ENCODE data around the gene SEC14L2.
"Not testable (repeated sequence)": the region's sequence is repeated elsewhere in the genome, so short reads cannot be mapped to it uniquely, and the experiment has no call there.

Gene SEC14L2

GRCh38 chr22:30452861-30453260, 56.0 kb downstream of the SEC14L2 start:
- in situ Hi-C loops (cut with HindIII; ENCODE audit: low sequenced_read_pairs): no loop called here

DNA sequence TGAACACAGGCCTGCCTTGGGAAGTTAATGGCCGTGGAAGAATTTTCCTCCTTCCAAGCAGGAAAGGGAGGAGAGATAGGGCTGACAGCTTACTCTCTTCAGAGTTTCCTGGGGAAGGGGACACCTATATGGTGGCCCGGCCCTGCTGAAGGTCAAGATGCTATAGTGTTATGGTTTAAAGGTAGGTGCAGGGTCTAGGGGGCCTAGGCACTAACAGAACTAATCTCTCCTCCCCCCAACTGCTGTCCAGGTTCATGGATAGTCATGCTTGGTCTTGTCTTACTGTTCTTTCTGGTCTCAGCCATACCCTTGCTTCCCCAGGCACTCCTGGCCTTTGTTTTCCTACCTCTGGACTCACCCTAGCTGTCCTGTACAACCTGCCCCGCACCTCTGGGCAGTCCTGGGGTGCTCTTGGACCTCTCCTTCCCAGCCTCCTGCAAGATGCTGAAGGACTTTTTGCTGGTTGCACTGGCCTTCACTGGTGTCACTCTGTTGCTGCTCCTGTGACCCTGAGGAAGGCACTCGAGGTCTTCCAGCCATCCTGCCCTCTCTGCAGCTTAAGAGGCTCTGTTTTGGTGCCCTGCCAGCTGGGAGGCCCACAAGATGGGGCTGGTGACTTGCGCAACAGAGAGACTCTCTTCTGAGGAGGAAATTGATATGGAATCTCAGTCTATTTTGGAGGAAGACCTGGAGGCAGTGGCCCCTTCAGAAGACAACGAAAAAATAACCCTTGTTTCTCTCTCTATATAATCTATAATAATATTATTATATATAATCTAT, 57.1 kb downstream of the SEC14L2 start:
- in situ Hi-C loops (cut with HindIII; ENCODE audit: low sequenced_read_pairs): no loop called here

- in situ Hi-C loops (cut with HindIII; ENCODE audit: low sequenced_read_pairs): no loop called here
These were observed 58.4 kb downstream of the SEC14L2 start for GRCh38 chr22:30455075-30455840.

GRCh38 chr22:30457981-30458380, 61.2 kb downstream of the SEC14L2 start:
- in situ Hi-C loops (cut with HindIII; ENCODE audit: low sequenced_read_pairs): no loop called here

DNA sequence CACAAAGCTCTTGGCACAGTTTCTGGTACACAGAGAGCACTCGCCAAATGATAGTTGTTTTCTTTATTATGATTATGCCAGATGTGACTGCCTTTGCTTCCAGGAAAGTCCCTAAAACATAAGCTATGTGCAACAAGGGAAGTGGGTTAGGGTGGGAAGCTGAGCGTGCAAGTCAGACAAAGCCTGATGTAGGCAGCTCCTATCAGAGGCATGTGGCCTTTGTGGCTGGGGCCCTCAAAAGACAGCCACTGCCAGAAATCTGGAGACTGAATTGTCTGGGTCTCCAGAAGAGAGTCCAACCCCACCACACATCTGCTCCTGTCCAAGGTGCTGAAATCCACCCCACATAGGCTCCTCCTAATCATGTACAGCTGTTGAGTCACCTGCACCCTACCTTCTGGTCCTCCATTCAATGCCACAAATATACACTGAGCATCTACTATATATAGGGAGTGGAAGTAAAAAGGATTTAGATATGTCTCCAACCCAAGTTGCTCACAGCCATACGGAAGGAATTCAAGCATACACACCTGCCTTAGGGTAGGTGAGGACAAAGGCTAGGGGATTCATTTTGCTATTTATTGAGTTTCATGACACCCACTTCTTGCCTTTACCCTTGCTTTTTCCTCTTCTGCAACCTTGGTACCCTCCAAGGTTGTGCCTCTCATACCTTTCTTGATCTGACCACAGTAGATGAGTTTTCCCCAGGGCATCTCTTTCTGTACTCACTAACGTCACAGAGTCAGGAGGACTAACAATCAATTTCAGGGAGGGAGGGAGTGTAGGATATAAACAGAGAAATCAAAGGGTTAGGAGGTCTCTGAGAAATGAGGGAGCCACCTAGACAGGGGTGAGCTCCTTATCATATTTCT, 62.6 kb downstream of the SEC14L2 start:
- in situ Hi-C loops (cut with HindIII; ENCODE audit: low sequenced_read_pairs): no loop called here

DNA sequence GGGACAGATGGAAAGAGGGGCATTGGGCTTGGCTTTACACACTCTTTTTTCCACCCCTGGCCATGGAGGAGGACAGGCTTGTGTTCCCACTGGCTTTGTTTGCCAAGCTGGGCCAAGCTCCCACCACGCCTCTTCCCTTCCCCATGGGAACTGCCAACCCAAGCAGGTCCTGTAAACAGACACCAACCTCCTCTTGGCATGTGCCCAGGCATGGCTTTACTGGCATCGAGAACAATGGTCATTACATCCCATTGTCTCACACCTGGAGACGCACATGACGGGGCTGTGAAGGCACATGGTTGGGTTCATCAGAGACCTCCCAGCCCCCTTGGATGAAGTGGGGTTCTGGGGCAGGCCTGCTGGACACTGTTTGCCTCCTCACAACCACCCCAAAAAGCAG, 63.3 kb downstream of the SEC14L2 start:
- in situ Hi-C loops (cut with HindIII; ENCODE audit: low sequenced_read_pairs): no loop called here

DNA sequence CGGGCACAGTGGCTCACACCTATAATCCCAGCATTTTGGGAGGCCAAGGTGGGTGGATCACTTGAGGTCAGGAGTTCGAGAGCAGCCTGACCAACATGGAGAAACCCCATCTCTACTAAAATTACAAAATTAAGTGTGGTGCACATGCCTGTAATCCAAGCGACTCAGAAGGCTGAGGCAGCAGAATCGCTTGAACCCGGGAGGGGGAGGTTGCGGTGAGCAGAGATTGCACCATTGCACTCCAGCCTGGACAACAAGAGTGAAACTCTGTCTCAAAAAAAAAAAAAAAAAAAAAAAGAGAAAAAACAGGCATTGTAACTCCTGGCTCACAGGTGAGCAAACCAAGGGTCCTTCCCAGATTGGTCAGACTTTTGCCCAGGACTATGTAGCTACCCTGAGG, 63.7 kb downstream of the SEC14L2 start:
- in situ Hi-C loops (cut with HindIII; ENCODE audit: low sequenced_read_pairs): not testable (repeated sequence)

DNA sequence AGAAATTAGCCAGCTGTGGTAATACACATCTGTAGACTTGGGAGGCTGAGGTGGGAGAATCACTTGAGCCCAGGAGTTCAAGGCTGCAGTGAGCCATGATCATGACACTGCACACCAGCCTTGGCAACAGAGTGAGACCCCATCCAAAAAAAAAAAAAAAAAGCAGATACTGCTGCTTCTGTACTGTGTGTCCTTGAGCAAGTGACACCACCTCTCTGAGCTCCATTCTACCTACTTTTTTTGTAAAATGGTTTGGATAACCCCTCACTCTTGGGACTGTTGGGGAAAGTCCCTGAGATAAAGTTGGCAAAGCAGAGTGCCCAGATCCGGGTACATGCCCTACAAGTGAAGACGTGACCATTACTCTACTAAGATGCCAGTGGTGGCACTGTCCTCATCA, 72.3 kb downstream of the SEC14L2 start:
- in situ Hi-C loops (cut with HindIII; ENCODE audit: low sequenced_read_pairs): no loop called here

- in situ Hi-C loops (cut with HindIII; ENCODE audit: low sequenced_read_pairs): no loop called here
These were observed 73.8 kb downstream of the SEC14L2 start for GRCh38 chr22:30470655-30471054.

GRCh38 chr22:30471616-30472318, 74.9 kb downstream of the SEC14L2 start, which contains the start of gene SEC14L3:
SEC14L3 (minus strand) TSS chr22:30472017; CDS start chr22:30471958, 59 bp downstream.
- in situ Hi-C loops (cut with HindIII; ENCODE audit: low sequenced_read_pairs): no loop called here

DNA sequence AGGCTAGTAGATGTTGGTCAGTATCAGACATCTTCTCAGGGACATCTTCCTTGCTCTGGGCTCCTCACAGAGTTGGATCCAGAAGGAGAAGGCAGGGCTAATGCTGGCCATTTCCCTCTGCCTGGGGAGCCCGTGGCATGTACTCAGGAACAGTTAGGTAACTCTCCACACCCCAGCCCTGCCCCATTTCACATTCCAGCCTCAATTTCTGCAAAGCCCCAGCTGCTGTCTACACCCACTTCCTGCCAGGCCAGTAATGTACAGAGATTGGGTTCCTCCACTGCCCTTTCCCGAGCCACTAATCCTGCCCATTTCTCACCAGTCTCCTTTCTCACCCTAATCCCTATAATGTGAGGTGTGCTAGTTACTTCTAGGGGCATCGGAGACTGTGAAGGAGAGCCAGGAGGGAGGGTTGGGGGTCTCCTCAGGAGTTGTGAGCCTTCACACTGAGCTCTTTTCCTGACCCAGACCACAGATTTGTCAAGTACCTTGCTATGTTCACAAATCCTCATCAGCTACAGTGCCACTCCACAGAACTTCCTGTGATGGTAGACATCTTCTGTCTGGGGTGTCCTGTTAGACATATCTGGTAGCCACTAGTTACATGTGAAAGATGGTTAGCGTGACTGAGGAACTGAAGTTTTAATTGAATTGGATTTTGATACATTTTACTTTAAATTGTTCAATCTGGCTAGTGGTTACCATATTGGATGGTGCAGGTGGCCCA, 76.3 kb downstream of the SEC14L2 start:
- in situ Hi-C loops (cut with HindIII; ENCODE audit: low sequenced_read_pairs): no loop called here

DNA sequence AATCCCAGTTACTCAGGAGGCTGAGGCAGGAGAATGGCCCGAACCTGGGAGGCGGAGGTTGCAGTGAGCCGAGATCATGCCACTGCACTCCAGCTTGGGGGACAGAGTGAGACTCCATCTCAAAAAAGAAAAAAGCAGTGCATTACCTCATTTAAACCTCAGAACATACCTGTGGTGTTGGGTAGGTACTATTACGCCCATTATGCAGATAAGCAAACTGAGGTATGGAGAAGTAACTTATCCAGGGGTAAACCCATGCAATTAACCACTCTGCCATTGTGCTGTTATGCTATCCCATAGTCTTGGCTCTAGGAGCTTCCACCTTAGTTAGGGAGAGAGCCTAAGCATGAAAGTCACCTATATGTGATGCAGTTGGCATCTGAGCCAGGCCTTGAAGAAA, 77.3 kb downstream of the SEC14L2 start:
- in situ Hi-C loops (cut with HindIII; ENCODE audit: low sequenced_read_pairs): no loop called here

Measured in DLD1 (cell line).